Suprapubic skin (tissue), 3 donors: ENCODE measurements around the gene PHKB.

ENCODE experiments used
- POLR2AphosphoS5 ChIP-seq, 3 donors: sonication (generic); formaldehyde crosslinking; IDR thresholded peaks; one replicate each; pipeline ENCODE4 v1.6.1; 2017; ENCODE audit warnings: antibody characterized with exemption in 3 of 3
- TF ChIP-seq, protein P1 (sequence below), 2 donors: fragments of 200-600 bp in 1 of 2; fragments of 450-650 bp in 1 of 2; sonication (generic) in 1 of 2; IDR thresholded peaks; one replicate each; pipeline ENCODE4 v1.5.1; 2016 to 2019; ENCODE audit warnings: antibody characterized with exemption in 2 of 2, mild to moderate bottlenecking in 1 of 2, moderate library complexity in 1 of 2

DNA sequence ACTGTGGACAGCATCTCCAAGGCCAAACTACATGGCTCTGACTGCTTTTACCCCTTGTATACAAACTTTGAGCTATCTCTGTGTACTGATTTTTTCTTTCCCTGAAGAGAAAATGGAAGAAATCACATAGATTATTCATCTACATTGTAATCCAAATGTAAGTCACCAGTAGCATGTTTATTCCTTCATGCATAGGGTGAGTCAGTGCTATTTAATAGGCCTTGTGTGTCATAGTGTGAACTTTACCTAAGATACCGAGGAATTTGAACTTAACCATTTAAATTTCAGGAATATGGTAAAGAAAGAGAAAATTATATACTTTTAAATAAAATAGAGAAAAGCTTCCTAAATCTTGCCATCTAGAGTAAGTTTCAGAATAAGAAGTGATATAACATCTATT is 16.5 kb downstream of the PHKB start:
- TF ChIP-seq, protein P1, sequence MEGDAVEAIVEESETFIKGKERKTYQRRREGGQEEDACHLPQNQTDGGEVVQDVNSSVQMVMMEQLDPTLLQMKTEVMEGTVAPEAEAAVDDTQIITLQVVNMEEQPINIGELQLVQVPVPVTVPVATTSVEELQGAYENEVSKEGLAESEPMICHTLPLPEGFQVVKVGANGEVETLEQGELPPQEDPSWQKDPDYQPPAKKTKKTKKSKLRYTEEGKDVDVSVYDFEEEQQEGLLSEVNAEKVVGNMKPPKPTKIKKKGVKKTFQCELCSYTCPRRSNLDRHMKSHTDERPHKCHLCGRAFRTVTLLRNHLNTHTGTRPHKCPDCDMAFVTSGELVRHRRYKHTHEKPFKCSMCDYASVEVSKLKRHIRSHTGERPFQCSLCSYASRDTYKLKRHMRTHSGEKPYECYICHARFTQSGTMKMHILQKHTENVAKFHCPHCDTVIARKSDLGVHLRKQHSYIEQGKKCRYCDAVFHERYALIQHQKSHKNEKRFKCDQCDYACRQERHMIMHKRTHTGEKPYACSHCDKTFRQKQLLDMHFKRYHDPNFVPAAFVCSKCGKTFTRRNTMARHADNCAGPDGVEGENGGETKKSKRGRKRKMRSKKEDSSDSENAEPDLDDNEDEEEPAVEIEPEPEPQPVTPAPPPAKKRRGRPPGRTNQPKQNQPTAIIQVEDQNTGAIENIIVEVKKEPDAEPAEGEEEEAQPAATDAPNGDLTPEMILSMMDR (IDR thresholded peaks at IDR 0.05): no peak
- no peak for TF ChIP-seq POLR2AphosphoS5 (IDR thresholded peaks at IDR 0.05)
